T-helper 9 cell (primary cell): ENCODE results near the gene IZUMO3.
"Not testable (repeated sequence)": the region's sequence is repeated elsewhere in the genome, so short reads cannot be mapped to it uniquely, and the experiment has no call there.

Experiments used
- DNase-seq: peaks from one replicate; pipeline ENCODE4 v3.0.0-alpha.2; 2020
- total RNA-seq, 2 donors: gene quantifications; one replicate each; lab custom pipeline; 2026; lab: John Stamatoyannopoulos, UW

Gene IZUMO3
- 0 reads per million in 2 donors for total RNA-seq

- no peak for DNase-seq
Measured at GRCh38 chr9:24545847-24546522, at the start of gene IZUMO3. TSS of gene IZUMO3 (minus strand) at chr9:24545897. CDS start at chr9:24545649, 248 bp downstream.

GRCh38 chr9:24594234-24594850, 48.6 kb upstream of the IZUMO3 start:
- DNase-seq = no peak

- no peak for DNase-seq
Measured at GRCh38 chr9:24590432-24590831, 44.7 kb upstream of the IZUMO3 start.

- DNase-seq = no peak
Measured at GRCh38 chr9:24587883-24588282, 42.2 kb upstream of the IZUMO3 start.

- DNase-seq = no peak
Measured at GRCh38 chr9:24582146-24583126, 36.7 kb upstream of the IZUMO3 start.

- DNase-seq = not testable (repeated sequence)
Measured at GRCh38 chr9:24580005-24580404, 34.3 kb upstream of the IZUMO3 start.

GRCh38 chr9:24572406-24572805, 26.7 kb upstream of the IZUMO3 start:
- no peak for DNase-seq

- DNase-seq = no peak
Measured at GRCh38 chr9:24561957-24562356, 16.3 kb upstream of the IZUMO3 start.

- no peak for DNase-seq
Measured at GRCh38 chr9:24553183-24553552, 7.5 kb upstream of the IZUMO3 start.

GRCh38 chr9:24552526-24553182, 7.0 kb upstream of the IZUMO3 start:
- DNase-seq = no peak

GRCh38 chr9:24545285-24545684, 412 bp downstream of the IZUMO3 start:
- DNase-seq = no peak

- DNase-seq = no peak
Measured at GRCh38 chr9:24518545-24518944, 27.2 kb downstream of the IZUMO3 start.

- no peak for DNase-seq
Measured at GRCh38 chr9:24516463-24516862, 29.2 kb downstream of the IZUMO3 start.

- DNase-seq = no peak
Measured at GRCh38 chr9:24509850-24510249, 35.8 kb downstream of the IZUMO3 start.

GRCh38 chr9:24504521-24504920, 41.2 kb downstream of the IZUMO3 start:
- DNase-seq = no peak

GRCh38 chr9:24502206-24502937, 43.3 kb downstream of the IZUMO3 start:
- DNase-seq = no peak

- no peak for DNase-seq
Measured at GRCh38 chr9:24500761-24501160, 44.9 kb downstream of the IZUMO3 start.

- no peak for DNase-seq
Measured at GRCh38 chr9:24498632-24499031, 47.1 kb downstream of the IZUMO3 start.

- DNase-seq = no peak
Measured at GRCh38 chr9:24497671-24498070, 48.0 kb downstream of the IZUMO3 start.
